Bronchial epithelial cell (primary cell): ENCODE measurements around the gene CCNK. TPM values are rescaled to one million over a fixed set of nuclear protein-coding genes. Genes with fewer than 3 reads are reported as not detected.
A peak's percentile ranks its signal among the peaks of the same experiment; 100 is the strongest.

Experiments
- DNase-seq: peaks from one replicate; pipeline ENCODE4 v3.0.0-alpha.2; 2010; ENCODE audit warnings: low read depth
- FAIRE-seq: peaks from 2 replicates; lab custom pipeline; 2011; peaks lifted over from hg19 to GRCh38; lab: Jason Lieb, UNC
- H3K27me3 ChIP-seq: 2 replicates; pipeline ENCODE4 v1.5.1; 2011; ENCODE audit warnings: low read length; ENCODE audit not compliant: control insufficient read depth, insufficient read depth
- H3K36me3 ChIP-seq: 2 replicates; pipeline ENCODE4 v1.5.1; 2011; ENCODE audit warnings: low read length; ENCODE audit not compliant: control insufficient read depth, insufficient read depth
- H3K4me3 ChIP-seq: 2 replicates; pipeline ENCODE4 v1.5.1; 2011; ENCODE audit warnings: mild to moderate bottlenecking, low read depth, low read length, control low read depth
- CTCF ChIP-seq: IDR thresholded peaks from 2 replicates; pipeline ENCODE4 v1.5.1; 2011; ENCODE audit warnings: mild to moderate bottlenecking, moderate library complexity, low read length, control low read depth, inconsistent platforms; ENCODE audit not compliant: insufficient read depth, severe bottlenecking
- total RNA-seq: library from RNA; depleted of rRNA; stranded (reverse); fragments of >200 nt; gene quantifications from 2 replicates; pipeline ENCODE4 v1.2.1, GENCODE V29; 2014

The CCNK gene
- total RNA-seq, 1 donor from 2014 or later, result 18.4 TPM

GRCh38 chr14:99450266-99450665 lies 30.9 kb upstream of the CCNK start:
- Histone ChIP-seq H3K36me3 (peaks cover 11% of the 10 kb centered on the region), H3K27me3 (no peaks in the 10 kb centered on the region), H3K4me3 (no peak overlapping the region)
- no peak for TF ChIP-seq CTCF
- DNase-seq (no peak), FAIRE-seq (no peak)

- H3K36me3 ChIP-seq, result peaks cover 11% of the 10 kb centered on the region
- FAIRE-seq, result no peak
- no peak for TF ChIP-seq CTCF
- H3K4me3 ChIP-seq, result no peak overlapping the region
- DNase-seq, result no peak
- no peaks in the 10 kb centered on the region for H3K27me3 ChIP-seq
Measured at GRCh38 chr14:99451234-99451633, 30.0 kb upstream of the CCNK start.

GRCh38 chr14:99452968-99453367 lies 28.2 kb upstream of the CCNK start:
- TF ChIP-seq CTCF, result no peak
- FAIRE-seq (no peak), DNase-seq (no peak)
- H3K27me3 ChIP-seq, result no peaks in the 10 kb centered on the region
- peaks cover 15% of the 10 kb centered on the region for H3K36me3 ChIP-seq
- no peak overlapping the region for H3K4me3 ChIP-seq

DNA sequence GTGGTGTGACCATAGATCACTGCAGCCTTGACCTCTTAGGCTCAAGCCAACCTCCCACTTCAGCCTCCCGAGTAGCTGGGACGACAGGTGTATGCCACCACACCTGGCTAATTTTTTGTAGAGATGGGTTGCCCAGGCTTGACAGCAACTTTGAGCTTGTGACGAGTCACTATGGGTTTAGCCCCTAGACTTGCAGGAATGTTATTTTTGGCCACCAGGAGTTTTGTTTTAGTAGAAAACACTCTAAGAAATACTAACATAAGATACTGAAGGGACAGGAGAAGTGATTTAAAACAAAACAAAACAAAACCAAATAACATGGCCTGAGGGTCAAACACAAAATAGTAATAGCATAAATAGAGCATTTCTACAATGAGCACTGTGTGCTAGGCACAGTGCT lies 27.0 kb upstream of the CCNK start:
- no peak for FAIRE-seq
- peaks cover 17% of the 10 kb centered on the region for H3K36me3 ChIP-seq
- no peak overlapping the region for H3K4me3 ChIP-seq
- DNase-seq, result no peak
- H3K27me3 ChIP-seq, result no peaks in the 10 kb centered on the region
- no peak for TF ChIP-seq CTCF

DNA sequence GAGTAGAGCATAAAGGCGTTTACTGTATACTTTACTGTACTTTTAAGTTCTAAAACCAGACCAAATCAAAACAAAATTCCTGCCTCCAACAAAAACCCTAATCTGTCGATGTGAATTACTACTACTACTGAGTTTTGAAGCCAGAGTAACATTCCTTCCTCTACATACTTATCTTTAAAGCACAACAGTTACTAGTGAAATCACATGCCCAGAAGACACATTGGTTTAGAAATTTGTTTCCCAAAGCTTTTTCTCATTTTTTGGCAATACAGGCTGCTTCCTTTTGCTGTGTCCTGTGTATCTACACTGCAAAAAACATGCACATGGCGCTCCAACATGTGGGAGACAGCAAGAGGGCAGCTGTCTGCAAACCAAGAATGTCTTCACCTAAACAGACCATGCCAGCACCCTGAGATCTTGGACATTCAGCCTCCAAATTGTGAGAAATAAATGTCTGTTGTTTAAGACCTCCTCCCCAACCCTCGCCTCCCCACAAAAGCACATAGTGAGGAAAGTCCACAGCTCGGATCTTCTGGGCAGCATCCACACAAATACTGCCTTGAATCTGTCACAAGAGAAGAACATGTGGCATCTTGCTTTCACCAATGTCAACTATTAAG lies 21.6 kb upstream of the CCNK start:
- H3K27me3 ChIP-seq, result no peaks in the 10 kb centered on the region
- peaks cover 11% of the 10 kb centered on the region for H3K36me3 ChIP-seq
- FAIRE-seq, result no peak
- no peak for TF ChIP-seq CTCF
- DNase-seq, result no peak
- H3K4me3 ChIP-seq, result no peak overlapping the region

GRCh38 chr14:99460793-99461192 lies 20.4 kb upstream of the CCNK start:
- no peak overlapping the region for H3K4me3 ChIP-seq
- DNase-seq (peak; percentile 94), FAIRE-seq (peak; percentile 58)
- TF ChIP-seq CTCF, result no peak
- H3K27me3 ChIP-seq, result no peaks in the 10 kb centered on the region
- peaks cover 11% of the 10 kb centered on the region for H3K36me3 ChIP-seq
